RPMI7951 (cell line): ENCODE results near the gene FANK1. TPM values are rescaled to one million over a fixed set of nuclear protein-coding genes. Genes with fewer than 3 reads are reported as not detected.
A peak's percentile ranks its signal among the peaks of the same experiment; 100 is the strongest.
"Not testable (repeated sequence)": the region's sequence is repeated elsewhere in the genome, so short reads cannot be mapped to it uniquely, and the experiment has no call there.

Experiments
- DNase-seq: peaks from one replicate; pipeline ENCODE4 v3.0.0-alpha.2; 2012; ENCODE audit warnings: low read depth
- total RNA-seq: library from RNA; depleted of rRNA; stranded (reverse); fragments of >200 nt; shearing (Covaris generic); gene quantifications from 2 replicates; pipeline ENCODE4 v1.2.3, GENCODE V29; 2014

The FANK1 gene
- total RNA-seq, 1 experiment from 2014 or later: 1.3 TPM

- DNase-seq: not testable (repeated sequence)
These were observed 30.9 kb downstream of the FANK1 start for GRCh38 chr10:125927265-125927664.

DNA sequence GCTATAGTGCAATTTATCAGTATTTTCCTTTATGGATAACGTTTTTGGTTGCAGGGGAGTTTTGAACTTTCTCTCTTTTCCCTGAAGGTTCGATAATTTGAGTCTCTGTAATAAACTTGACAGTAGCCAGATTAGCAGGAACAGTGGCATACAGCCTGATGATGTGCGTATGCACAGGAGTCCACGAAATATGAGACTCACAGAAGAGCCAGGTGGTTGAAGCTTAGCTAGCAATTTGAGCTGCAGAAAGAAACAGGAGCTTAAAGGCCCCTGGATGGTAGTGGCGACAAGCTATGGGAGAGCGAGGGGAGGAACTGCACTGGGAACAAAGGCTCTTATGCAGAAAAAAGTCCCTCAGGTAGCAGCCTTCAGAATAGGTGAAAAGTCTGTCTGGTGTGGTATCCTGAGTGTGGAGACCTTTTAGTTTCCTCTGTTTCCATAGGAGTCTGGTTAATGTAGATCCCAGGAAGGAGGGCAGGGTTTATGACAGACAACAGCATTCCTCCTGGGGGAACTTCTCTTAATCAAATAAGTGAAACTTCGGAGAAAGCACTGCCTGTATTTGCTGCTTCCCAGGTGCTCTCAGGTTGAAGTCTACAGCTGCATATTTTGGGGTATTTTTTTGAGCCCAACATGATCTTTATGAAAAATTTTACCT is 32.7 kb downstream of the FANK1 start:
- no peak for DNase-seq

- no peak for DNase-seq
These were observed 33.3 kb downstream of the FANK1 start for GRCh38 chr10:125929618-125930017.

GRCh38 chr10:125933693-125934092 is 37.3 kb downstream of the FANK1 start:
- DNase-seq: no peak

GRCh38 chr10:125936331-125936730 is 40.0 kb downstream of the FANK1 start:
- peak; percentile 28 for DNase-seq

GRCh38 chr10:125940515-125940914 is 44.2 kb downstream of the FANK1 start:
- no peak for DNase-seq

DNA sequence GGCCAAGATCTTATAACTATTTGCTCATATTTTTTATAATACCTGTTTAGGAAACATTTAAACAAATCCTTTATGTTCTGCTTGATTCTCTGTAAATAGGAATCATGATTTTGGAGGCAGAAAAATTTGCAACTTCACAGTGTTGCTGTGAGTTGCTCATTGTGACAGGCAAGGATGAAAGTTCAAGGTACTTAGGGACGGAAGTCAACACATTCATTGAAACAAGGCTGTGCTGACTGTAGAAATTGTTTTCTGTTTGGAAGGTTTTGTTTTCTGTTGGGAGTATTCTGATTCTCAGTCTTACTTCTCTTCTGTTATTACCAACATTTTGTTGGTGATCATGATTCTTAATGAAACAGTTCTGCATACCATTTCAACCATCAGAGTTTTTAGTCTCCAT is 54.9 kb downstream of the FANK1 start:
- no peak for DNase-seq

GRCh38 chr10:125953778-125954385 is 57.5 kb downstream of the FANK1 start:
- DNase-seq: no peak

GRCh38 chr10:125955766-125956165 is 59.4 kb downstream of the FANK1 start:
- DNase-seq: peak; percentile 30

DNA sequence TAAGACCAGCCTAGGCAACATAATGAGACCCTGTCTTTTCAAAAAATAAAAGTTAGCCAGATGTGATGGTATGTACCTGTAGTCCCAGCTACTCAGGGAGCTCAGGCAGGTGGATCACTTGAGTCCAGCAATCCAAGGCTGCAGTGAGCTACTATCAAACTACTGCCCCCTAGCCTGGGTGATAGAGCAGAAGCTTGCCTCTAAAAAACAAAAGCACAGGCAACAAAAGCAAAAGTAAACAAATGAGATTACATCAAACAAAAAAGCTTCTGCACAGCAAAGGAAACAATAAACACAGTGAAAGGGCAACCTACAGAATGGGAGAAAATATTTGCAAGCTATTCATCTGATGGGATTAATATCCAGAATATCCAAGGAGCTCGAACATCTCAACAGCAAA is 65.4 kb downstream of the FANK1 start:
- DNase-seq: no peak

- no peak for DNase-seq
These were observed 65.8 kb downstream of the FANK1 start for GRCh38 chr10:125962200-125962599.

- no peak for DNase-seq
These were observed 68.2 kb downstream of the FANK1 start for GRCh38 chr10:125964558-125964957.

DNA sequence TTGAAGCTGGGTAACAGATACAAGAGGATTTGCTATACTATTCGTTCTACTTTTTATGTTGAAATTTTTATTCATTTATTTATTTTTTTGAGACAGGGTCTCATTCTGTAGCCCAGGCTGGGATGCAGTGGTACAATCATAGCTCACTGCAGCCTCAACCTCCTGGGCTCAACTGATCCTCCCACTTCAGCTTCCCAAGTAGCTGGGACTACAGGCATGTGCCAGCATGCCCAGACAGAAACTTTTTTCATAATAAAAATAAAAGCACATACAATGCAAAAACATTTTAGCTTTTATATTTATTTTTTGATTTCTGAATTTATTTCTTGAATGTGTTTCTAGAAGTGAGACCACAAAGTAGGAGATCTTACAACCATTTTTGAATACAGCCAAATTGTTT is 71.2 kb downstream of the FANK1 start:
- DNase-seq: no peak

- not testable (repeated sequence) for DNase-seq
These were observed 73.8 kb downstream of the FANK1 start for GRCh38 chr10:125970077-125970630.

DNA sequence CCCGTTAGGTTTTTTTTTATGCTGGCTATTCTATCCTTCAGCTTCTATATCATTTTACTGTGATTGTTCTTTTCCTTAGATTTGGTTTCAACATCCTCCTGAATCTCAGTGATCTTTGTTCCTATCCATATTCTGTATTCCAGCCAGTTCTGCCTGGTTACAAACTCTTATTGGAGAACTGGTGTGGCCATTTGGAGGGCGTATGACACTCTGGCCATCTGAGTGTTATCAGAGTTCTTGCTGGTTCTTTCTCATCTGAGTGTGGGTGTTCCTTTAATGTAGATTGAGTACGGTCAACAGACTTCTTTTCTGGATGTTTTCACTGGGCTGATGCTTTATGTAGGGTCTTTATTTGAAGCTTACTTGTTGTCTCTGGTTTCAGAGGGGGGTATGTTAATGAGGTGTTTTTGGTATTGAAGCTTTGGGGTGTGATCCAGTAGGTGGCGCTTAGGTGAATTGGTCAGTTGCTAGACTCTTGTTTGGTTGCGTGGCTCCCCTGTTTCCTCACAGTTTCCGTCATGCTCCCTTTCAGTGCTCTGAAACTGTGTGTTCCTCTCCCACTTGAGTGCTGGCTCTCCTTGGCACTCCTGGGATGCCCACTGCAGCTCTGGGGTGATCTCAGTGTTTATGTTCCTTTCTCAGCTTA is 80.7 kb downstream of the FANK1 start:
- no peak for DNase-seq

DNA sequence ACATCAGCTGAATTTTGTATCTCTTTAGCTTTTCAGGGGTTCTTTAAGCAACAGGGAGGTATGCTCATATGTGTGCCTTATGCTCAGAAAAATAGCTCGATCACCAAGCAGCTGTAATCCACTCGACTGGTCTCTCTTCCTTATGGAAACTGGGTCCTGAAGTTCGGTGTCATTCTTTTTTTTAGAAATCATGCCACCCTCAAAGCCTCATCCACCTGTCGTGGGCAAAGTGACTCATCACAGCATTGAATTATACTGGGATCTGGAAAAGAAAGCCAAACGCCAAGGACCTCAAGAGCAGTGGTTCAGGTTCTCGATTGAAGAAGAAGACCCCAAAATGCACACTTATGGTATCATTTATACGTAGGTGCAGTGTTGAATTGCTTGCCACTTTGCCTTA is 83.6 kb downstream of the FANK1 start:
- DNase-seq: no peak

GRCh38 chr10:125980521-125981035 is 84.2 kb downstream of the FANK1 start:
- no peak for DNase-seq

DNA sequence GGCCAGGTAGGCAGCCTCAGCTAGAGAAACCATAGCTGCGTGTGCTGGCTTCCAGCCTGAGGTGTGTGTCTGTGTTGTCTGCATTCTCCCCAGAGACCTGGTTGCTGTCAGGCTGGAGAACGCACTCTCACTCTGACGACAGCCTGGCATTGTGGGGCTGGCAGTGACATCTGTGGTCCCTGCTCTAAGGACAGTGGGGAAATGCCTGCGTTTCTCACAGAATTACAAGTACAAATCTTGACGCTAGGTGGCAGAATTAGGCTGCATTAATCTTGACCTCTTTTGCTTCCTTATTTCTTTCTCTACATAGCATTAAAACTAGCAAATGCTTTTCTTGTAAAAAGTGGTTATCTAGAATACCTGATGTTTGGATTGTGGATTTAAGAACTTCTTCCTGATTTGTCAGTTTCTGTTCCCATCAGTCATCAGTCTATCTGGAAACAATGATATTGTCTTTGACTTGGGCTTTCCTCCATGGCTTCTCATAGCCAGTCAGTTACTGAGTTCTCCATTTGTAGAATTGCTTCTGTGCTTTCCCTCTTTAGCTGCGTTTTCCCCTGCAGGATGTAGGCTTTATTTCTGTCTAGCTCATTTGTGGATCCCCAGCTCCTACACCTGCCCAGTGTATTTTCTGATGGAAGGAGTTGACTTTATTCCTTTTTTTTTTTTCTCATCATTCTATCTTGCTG is 86.0 kb downstream of the FANK1 start:
- peak; percentile 71 for DNase-seq

GRCh38 chr10:125983161-125983560 is 86.8 kb downstream of the FANK1 start:
- no peak for DNase-seq

GRCh38 chr10:125983656-125984055 is 87.3 kb downstream of the FANK1 start:
- no peak for DNase-seq

DNA sequence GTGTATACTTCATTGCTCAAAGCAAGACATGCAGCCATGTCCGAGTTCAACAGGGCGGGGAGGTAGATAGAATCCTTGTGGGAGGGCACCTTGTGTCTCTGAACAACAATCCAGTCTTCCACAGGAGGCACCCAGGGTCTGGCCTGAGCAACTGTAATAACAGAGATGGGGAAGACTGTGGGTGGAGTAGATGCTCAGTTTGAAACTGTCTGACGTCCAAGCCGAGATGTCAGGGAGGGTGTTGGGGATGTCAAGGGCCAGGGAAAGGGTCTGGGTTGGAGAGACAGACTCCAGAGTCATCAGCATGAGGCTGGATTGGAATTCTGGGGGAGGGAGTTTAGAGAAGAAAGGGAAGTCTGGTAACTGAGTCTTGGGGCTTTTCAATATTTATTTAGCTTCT is 88.0 kb downstream of the FANK1 start:
- DNase-seq: no peak

DNA sequence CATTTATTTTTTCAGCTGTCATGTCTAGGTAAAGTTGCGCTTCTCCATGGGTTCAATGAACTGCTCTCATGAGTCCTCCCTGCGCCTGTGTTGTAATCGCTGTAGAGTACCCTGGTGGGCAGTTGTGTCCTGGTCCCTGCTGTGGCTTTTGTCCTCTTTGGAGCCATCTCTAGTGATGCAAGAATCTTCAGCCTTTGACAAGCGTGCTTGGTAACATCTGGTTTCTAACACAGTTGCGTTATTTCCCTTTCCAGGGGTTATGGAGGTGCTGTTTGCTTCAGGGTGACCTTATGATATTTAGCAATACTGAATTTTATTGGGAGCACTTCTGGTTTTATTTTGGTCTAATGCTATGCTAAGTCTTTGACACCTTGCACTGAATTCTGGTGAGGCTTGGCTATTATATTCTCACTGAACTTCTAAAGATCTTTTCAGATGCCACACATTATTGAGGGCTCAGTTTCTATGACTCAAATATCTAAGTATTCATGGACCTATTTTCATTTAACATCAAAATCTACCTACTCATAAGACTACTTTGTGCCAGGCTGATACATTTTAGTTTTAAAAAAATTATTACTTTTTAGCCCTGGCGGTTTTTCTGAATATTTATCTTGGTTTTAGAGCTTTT is 88.6 kb downstream of the FANK1 start:
- DNase-seq: no peak
